H1 (cell line): ENCODE data around the gene CTSV.

Source experiments
- EZH2 ChIP-seq: fragments of 200-600 bp; sonication (generic); IDR thresholded peaks from 2 replicates; pipeline ENCODE4 v1.7.1; 2012; ENCODE audit warnings: low read depth, mild to moderate bottlenecking, moderate library complexity, low read length, inconsistent platforms; ENCODE audit not compliant: severe bottlenecking
- GTF2F1 ChIP-seq: IDR thresholded peaks from 2 replicates; pipeline ENCODE4 v1.6.1; 2012; ENCODE audit warnings: low read depth, low read length, improper control_type of control experiment, borderline replicate concordance
- KDM1A ChIP-seq: fragments of 200-600, 300-600 bp; sonication (generic); IDR thresholded peaks from 2 replicates; pipeline ENCODE4 v1.7.1; 2016; ENCODE audit warnings: mild to moderate bottlenecking, low read length, borderline replicate concordance
- RAD21 ChIP-seq, 2 experiments: IDR thresholded peaks in 1 of 2; conservative IDR thresholded peaks in 1 of 2; 2 replicates each; pipeline ENCODE4 v1.6.1; 2011; ENCODE audit warnings: low read depth in 2 of 2, low read length in 2 of 2, improper control_type of control experiment in 1 of 2, inconsistent platforms in 1 of 2, mild to moderate bottlenecking in 1 of 2, moderate library complexity in 1 of 2
- RFX5 ChIP-seq: IDR thresholded peaks from 2 replicates; pipeline ENCODE4 v1.6.1; 2011; ENCODE audit warnings: low read depth, low read length, improper control_type of control experiment, borderline replicate concordance
- RNF2 ChIP-seq: fragments of 200-900, 300-1000 bp; sonication (generic); IDR thresholded peaks from 2 replicates; pipeline ENCODE4 v1.7.1; 2016; ENCODE audit warnings: borderline replicate concordance, low read depth, mild to moderate bottlenecking, antibody characterized with exemption, low read length; ENCODE audit not compliant: poor library complexity, severe bottlenecking; ENCODE audit errors: missing control alignments
- SP2 ChIP-seq: IDR thresholded peaks from 2 replicates; pipeline ENCODE4 v1.6.1; 2012; ENCODE audit warnings: mild to moderate bottlenecking, low read length, inconsistent platforms
- TAF1 ChIP-seq: IDR thresholded peaks from 2 replicates; pipeline ENCODE4 v1.6.1; 2011; ENCODE audit warnings: mild to moderate bottlenecking, low read depth, low read length
- YY1 ChIP-seq: IDR thresholded peaks from 2 replicates; pipeline ENCODE4 v1.6.1; 2011; ENCODE audit warnings: low read depth, mild to moderate bottlenecking, low read length
- TF ChIP-seq, protein P1 (sequence below), 3 experiments: IDR thresholded peaks; 1 replicate in 2 of 3; 2 replicates in 1 of 3; pipeline versions ENCODE4 v1.5.1 to v1.6.1; 2011; ENCODE audit warnings: low read length in 3 of 3, mild to moderate bottlenecking in 3 of 3, inconsistent platforms in 2 of 3, low read depth in 1 of 3, moderate library complexity in 1 of 3; ENCODE audit not compliant: insufficient read depth in 1 of 3; ENCODE audit errors: control extremely low read depth in 1 of 3
- TF ChIP-seq, protein P2 (sequence below): IDR thresholded peaks from 2 replicates; pipeline ENCODE4 v1.6.1; 2012; ENCODE audit warnings: inconsistent platforms
- TF ChIP-seq, protein P3 (sequence below): IDR thresholded peaks from 2 replicates; pipeline ENCODE4 v1.6.1; 2011; ENCODE audit warnings: low read length, improper control_type of control experiment

DNA sequence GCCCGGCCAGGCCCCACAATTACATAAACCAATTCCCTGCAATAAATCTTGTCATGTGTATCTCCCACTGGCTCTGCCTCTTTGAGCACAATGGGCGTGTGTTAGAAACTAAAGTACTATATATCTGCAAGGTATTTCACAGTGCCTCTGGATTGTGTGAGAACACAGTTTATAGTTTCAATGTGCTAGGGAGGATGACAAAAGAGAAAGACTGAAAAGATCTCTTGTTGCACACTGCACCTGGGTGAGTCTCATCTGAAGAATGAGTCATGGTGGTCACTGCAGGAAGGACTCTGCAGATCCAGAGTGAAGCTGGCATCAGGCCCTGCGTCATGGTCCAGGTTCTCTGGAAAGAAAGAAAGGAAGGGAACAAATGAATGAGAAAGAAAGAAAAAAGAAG is 20.7 kb upstream of the CTSV start:
- TF ChIP-seq TAF1, result no peak
- TF ChIP-seq, protein P1, sequence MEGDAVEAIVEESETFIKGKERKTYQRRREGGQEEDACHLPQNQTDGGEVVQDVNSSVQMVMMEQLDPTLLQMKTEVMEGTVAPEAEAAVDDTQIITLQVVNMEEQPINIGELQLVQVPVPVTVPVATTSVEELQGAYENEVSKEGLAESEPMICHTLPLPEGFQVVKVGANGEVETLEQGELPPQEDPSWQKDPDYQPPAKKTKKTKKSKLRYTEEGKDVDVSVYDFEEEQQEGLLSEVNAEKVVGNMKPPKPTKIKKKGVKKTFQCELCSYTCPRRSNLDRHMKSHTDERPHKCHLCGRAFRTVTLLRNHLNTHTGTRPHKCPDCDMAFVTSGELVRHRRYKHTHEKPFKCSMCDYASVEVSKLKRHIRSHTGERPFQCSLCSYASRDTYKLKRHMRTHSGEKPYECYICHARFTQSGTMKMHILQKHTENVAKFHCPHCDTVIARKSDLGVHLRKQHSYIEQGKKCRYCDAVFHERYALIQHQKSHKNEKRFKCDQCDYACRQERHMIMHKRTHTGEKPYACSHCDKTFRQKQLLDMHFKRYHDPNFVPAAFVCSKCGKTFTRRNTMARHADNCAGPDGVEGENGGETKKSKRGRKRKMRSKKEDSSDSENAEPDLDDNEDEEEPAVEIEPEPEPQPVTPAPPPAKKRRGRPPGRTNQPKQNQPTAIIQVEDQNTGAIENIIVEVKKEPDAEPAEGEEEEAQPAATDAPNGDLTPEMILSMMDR (IDR thresholded peaks at IDR 0.05; ENCODE audit: control extremely low read depth in 1 of 3, insufficient read depth in 1 of 3, low read depth in 1 of 3, low read length in 3 of 3), result no peak
- TF ChIP-seq EZH2, result no peak
- no peak for TF ChIP-seq GTF2F1
- TF ChIP-seq, protein P2, sequence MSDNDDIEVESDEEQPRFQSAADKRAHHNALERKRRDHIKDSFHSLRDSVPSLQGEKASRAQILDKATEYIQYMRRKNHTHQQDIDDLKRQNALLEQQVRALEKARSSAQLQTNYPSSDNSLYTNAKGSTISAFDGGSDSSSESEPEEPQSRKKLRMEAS, result no peak
- no peak for TF ChIP-seq KDM1A
- no peak for TF ChIP-seq RNF2
- no peak for TF ChIP-seq SP2
- TF ChIP-seq, protein P3, sequence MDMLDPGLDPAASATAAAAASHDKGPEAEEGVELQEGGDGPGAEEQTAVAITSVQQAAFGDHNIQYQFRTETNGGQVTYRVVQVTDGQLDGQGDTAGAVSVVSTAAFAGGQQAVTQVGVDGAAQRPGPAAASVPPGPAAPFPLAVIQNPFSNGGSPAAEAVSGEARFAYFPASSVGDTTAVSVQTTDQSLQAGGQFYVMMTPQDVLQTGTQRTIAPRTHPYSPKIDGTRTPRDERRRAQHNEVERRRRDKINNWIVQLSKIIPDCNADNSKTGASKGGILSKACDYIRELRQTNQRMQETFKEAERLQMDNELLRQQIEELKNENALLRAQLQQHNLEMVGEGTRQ, result no peak
- no peak for TF ChIP-seq RAD21 (IDR thresholded peaks at IDR 0.05 in 1 of 2, conservative IDR thresholded peaks at IDR 0.05 in 1 of 2; ENCODE audit: low read depth in 2 of 2, low read length in 2 of 2)
- TF ChIP-seq RFX5, result no peak
- no peak for TF ChIP-seq YY1
